Effector memory CD4-positive, alpha-beta T cell (primary cell): ENCODE results near the gene CEP19.

Experiments used
- DNase-seq, 3 donors: peaks; one replicate each; pipeline ENCODE4 v3.0.0-alpha.2; 2020
- H3K27ac ChIP-seq: 2 replicates; pipeline ENCODE4 v1.7.0; 2013; ENCODE audit warnings: mild to moderate bottlenecking, low read length, moderate library complexity; ENCODE audit not compliant: insufficient read depth, poor library complexity, severe bottlenecking
- H3K27me3 ChIP-seq: replicated peaks from 2 replicates; pipeline ENCODE4 v1.7.0; 2013; ENCODE audit warnings: mild to moderate bottlenecking, low read length; ENCODE audit not compliant: insufficient read depth, control insufficient read depth, poor library complexity, severe bottlenecking
- H3K36me3 ChIP-seq: 2 replicates; pipeline ENCODE4 v1.7.0; 2013; ENCODE audit warnings: mild to moderate bottlenecking, low read length, moderate library complexity; ENCODE audit not compliant: control insufficient read depth, insufficient read depth
- H3K4me1 ChIP-seq: 2 replicates; pipeline ENCODE4 v1.7.0; 2013; ENCODE audit warnings: low read length, mild to moderate bottlenecking; ENCODE audit not compliant: control insufficient read depth, insufficient read depth, poor library complexity, severe bottlenecking
- H3K4me3 ChIP-seq: 2 replicates; pipeline ENCODE4 v1.7.0; 2013; ENCODE audit warnings: low read length, low read depth, mild to moderate bottlenecking; ENCODE audit not compliant: insufficient read depth, poor library complexity, severe bottlenecking
- H3K9me3 ChIP-seq: 2 replicates; pipeline ENCODE4 v1.7.0; 2013; ENCODE audit warnings: mild to moderate bottlenecking, low read length, moderate library complexity; ENCODE audit not compliant: control insufficient read depth

The CEP19 gene

DNA sequence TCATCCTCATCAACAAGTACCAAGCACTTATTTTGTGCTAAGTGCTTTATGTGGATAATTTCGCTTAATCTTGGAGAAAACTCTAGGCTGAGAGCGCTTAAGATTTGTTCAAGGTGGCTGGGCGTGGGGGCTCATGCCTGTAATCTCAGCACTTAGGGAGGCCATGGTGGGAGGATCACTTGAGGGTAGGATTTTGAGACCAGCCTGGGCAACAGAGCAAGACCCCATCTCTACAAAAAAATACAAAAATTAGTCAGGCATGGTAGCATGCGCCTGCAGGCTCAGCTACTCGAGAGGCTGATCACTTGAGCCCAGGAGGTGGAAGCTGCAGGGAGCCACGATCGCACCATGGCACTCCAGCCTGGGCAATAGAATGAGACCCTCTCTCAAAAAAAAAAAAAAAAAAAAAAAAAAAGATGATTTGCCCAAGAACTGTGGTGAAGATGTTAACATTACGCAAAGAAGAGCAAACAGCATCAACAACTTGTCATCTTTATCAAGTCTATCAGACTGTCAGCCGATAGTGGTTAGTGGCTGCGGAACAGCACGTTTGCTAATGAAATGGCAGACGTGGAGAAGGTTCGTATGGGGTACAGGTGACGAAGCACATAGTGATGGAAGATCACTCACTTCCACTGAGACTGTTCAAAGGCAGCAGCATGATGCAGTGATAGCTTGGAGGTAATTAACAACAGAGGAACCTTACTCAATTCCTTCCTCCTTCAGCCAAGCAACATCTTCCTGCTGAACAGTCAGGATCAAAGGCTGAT is 44.8 kb downstream of the CEP19 start:
- Histone ChIP-seq H3K27me3 (no peaks in the 10 kb centered on the region), H3K9me3 (no peaks in the 10 kb centered on the region), H3K27ac (no peak overlapping the region), H3K36me3 (peaks cover 1% of the 10 kb centered on the region), H3K4me3 (no peak overlapping the region), H3K4me1 (peaks cover 12% of the 10 kb centered on the region)
- DNase-seq = no peak

DNA sequence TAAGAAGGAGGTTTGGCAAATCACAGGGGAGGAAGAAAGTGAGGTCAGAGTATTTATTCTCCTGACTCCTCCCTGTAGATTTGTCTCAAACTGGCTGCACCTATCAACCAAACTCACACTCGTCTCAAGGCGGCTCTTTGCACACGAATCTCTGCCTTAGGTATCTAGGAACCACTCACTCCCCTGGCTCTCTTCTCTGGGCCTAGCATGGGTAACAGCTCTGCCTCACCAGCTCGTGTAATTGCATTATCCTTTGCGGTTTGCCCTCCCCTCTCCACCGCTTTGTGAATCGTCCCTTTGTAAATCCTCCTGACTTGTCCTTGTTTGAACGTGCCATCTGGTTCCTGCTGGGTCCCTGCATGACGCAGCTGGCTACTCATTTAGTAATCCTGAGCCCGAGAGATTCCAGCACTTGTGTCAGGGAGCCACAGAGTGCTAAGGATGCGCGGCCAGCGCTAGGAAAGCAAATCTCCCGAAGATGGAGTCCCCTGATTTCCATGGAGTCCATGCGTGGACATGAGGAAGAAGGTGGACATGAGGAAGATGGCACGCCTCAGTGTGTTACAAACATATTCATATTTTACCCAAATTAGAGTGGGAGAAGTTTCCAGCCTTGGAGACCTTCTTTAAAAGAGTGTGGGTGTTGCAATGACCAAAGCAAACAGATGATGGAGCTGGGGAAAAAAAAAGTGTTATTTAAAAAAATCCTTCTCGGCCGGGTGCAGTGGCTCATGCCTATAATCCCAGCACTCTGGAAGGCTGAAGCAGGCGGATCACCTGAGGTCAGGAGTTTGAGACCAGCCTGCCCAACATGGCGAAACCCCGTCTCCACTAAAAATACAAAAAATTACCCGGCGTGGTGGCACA is 45.8 kb downstream of the CEP19 start:
- DNase-seq = no peak
- Histone ChIP-seq H3K27me3 (no peaks in the 10 kb centered on the region), H3K27ac (no peak overlapping the region)

DNA sequence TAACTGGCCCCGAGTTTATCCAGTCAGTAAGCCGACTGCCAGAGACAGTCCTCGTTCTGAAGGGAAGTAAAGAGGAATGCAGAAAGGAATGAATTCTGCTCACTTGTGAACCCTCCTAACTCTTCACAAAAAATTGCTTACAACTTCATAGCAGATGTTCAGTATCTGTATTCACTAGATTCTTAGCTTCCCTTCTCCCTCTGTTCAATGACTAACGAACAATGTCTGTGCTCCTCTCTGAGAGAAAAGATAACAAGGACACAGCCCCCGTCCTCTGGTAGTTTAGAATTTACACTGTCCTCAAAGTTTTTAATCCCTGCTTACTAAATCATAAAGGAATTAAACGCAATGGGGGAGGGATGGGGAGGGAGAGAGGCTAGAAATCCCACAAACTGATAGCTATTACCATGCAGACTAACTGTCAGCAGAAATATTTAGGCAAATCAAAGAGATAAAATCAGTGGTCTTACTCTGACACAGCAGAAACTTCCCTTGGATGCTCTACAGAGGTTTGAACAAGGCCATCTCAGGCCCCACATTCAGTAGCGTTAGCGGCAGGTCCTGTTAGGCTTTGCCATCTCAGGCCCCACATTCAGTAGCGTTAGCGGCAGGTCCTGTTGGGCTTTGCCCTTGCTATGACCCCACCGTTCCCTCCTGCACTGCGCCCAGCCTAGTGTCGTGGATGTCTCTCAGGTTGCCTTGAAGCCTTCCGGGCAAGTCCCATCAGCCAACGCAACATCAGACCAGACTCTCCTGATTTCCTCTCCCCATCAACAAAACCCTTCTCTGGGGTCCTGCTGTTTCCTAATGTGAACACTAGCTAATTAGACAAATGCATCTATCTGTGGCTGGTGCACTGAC is 49.1 kb downstream of the CEP19 start:
- no peak overlapping the region for H3K4me3 ChIP-seq
- peaks cover 25% of the 10 kb centered on the region for H3K36me3 ChIP-seq
- no peak for DNase-seq
- H3K9me3 ChIP-seq = no peaks in the 10 kb centered on the region
- H3K27me3 ChIP-seq = no peaks in the 10 kb centered on the region
- no peak overlapping the region for H3K27ac ChIP-seq
- H3K4me1 ChIP-seq = no peaks in the 10 kb centered on the region

More for the DNA sequence above, 45.8 kb downstream of the CEP19 start:
- H3K9me3 ChIP-seq = no peaks in the 10 kb centered on the region
- H3K36me3 ChIP-seq = peaks cover 10% of the 10 kb centered on the region
- H3K4me1 ChIP-seq = peaks cover 10% of the 10 kb centered on the region
- no peak overlapping the region for H3K4me3 ChIP-seq

DNA sequence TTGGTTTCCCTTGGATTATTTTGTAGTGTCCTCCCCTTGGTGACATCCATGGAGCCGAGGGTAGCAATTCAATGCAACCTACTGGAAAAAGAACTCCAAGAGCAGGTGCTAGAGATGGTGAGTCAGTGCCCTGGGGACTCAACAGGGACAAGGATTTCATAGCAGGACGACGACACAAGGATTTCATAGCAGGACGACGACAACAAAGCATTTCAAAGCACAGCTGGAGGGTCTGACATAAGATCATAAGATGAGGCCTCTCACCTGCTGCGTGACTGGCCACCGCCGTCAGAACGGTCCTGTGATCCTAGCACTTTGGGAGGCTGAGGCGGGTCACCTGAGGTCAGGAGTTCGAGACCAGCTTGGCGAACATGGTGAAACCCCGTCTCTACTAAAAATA is 50.0 kb downstream of the CEP19 start:
- Histone ChIP-seq H3K4me1 (no peaks in the 10 kb centered on the region), H3K9me3 (no peaks in the 10 kb centered on the region), H3K27ac (no peak overlapping the region), H3K27me3 (no peaks in the 10 kb centered on the region), H3K36me3 (peaks cover 30% of the 10 kb centered on the region), H3K4me3 (no peak overlapping the region)
- DNase-seq = no peak

DNA sequence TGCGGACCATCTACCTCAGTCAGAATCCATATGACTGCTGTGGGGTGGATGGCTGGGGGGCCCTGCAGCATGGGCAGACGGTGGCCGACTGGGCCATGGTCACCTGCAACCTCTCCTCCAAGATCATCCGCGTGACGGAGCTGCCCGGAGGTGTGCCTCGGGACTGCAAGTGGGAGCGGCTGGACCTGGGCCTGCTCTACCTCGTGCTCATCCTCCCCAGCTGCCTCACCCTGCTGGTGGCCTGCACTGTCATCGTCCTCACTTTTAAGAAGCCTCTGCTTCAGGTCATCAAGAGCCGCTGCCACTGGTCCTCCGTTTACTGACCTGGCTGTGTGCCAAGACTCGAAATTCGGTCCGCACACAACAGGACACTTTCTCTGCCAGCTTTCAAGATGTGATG is 50.6 kb downstream of the CEP19 start:
- Histone ChIP-seq H3K4me3 (no peak overlapping the region), H3K27ac (no peak overlapping the region)
- no peak for DNase-seq

DNA sequence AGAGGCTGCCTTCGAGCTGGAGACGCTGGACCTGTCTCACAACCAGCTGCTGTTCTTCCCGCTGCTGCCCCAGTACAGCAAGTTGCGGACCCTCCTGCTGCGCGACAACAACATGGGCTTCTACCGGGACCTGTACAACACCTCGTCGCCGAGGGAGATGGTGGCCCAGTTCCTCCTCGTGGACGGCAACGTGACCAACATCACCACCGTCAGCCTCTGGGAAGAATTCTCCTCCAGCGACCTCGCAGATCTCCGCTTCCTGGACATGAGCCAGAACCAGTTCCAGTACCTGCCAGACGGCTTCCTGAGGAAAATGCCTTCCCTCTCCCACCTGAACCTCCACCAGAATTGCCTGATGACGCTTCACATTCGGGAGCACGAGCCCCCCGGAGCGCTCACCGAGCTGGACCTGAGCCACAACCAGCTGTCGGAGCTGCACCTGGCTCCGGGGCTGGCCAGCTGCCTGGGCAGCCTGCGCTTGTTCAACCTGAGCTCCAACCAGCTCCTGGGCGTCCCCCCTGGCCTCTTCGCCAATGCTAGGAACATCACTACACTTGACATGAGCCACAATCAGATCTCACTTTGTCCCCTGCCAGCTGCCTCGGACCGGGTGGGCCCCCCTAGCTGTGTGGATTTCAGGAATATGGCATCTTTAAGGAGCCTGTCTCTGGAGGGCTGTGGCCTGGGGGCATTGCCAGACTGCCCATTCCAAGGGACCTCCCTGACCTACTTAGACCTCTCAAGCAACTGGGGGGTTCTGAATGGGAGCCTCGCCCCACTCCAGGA is 51.5 kb downstream of the CEP19 start:
- H3K4me3 ChIP-seq = no peak overlapping the region
- no peaks in the 10 kb centered on the region for H3K27me3 ChIP-seq
- H3K27ac ChIP-seq = no peak overlapping the region
- no peaks in the 10 kb centered on the region for H3K4me1 ChIP-seq
- no peak for DNase-seq
- no peaks in the 10 kb centered on the region for H3K9me3 ChIP-seq
- H3K36me3 ChIP-seq = peaks cover 45% of the 10 kb centered on the region

More for the DNA sequence above, 50.6 kb downstream of the CEP19 start:
- no peaks in the 10 kb centered on the region for H3K9me3 ChIP-seq
- H3K36me3 ChIP-seq = peaks cover 37% of the 10 kb centered on the region
- H3K27me3 ChIP-seq = no peaks in the 10 kb centered on the region
- no peaks in the 10 kb centered on the region for H3K4me1 ChIP-seq

DNA sequence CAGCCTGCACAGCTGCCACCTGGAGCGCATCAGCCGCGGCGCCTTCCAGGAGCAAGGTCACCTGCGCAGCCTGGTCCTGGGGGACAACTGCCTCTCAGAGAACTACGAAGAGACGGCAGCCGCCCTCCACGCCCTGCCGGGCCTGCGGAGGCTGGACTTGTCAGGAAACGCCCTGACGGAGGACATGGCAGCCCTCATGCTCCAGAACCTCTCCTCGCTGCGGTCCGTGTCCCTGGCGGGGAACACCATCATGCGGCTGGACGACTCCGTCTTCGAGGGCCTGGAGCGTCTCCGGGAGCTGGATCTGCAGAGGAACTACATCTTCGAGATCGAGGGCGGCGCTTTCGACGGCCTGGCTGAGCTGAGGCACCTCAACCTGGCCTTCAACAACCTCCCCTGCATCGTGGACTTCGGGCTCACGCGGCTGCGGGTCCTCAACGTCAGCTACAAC is 52.1 kb downstream of the CEP19 start:
- no peaks in the 10 kb centered on the region for H3K4me1 ChIP-seq
- no peak overlapping the region for H3K27ac ChIP-seq
- peaks cover 51% of the 10 kb centered on the region for H3K36me3 ChIP-seq
- DNase-seq = no peak
- H3K27me3 ChIP-seq = no peaks in the 10 kb centered on the region
- H3K4me3 ChIP-seq = no peak overlapping the region
- H3K9me3 ChIP-seq = no peaks in the 10 kb centered on the region
